B cell (primary cell): ENCODE data around the gene FAM81A. TPM values are rescaled to one million over a fixed set of nuclear protein-coding genes. Genes with fewer than 3 reads are reported as not detected.
"Not testable (repeated sequence)": the region's sequence is repeated elsewhere in the genome, so short reads cannot be mapped to it uniquely, and the experiment has no call there.

Source experiments
- ATAC-seq: fragments of 200-7000 bp; cut with Tn5 transposase; one replicate; pipeline ENCODE4 v1.10.0; 2021; ENCODE audit warnings: low read depth, mild to moderate bottlenecking, moderate number of reproducible peaks, moderate library complexity
- CTCF ChIA-PET: fragments of 350-600 bp; sonication (Branson Sonifier 250); formaldehyde crosslinking; loops from one replicate; lab custom pipeline; 2021; ENCODE audit warnings: antibody characterized with exemption, inconsistent platforms; lab: Charles Lee
- POLR2A ChIA-PET: fragments of 350-600 bp; sonication (Branson Sonifier 250); formaldehyde crosslinking; loops from one replicate; lab custom pipeline; 2021; ENCODE audit warnings: antibody characterized with exemption; lab: Charles Lee
- DNase-seq: peaks from one replicate; pipeline ENCODE4 v3.0.0; 2013
- H2AFZ ChIP-seq: 2 replicates; pipeline ENCODE4 v1.6.1; 2012; ENCODE audit warnings: mild to moderate bottlenecking, low read depth, low read length; ENCODE audit not compliant: insufficient read depth, poor library complexity, severe bottlenecking
- H3K27ac ChIP-seq, 2 donors: 1 replicate in 1 of 2; 2 replicates in 1 of 2; pipeline ENCODE4 v1.5.1; 2012 to 2013; ENCODE audit warnings: low read length in 2 of 2, mild to moderate bottlenecking in 2 of 2, moderate library complexity in 1 of 2
- H3K27me3 ChIP-seq, 4 experiments: fragments of 200-600 bp in 1 of 4; sonication (generic) in 1 of 4; replicated peaks in 1 of 4; 1 replicate in 2 of 4; 2 replicates in 2 of 4; pipeline versions ENCODE4 v1.6.1 to v1.7.0; 2013 to 2016; ENCODE audit warnings: low read length in 3 of 4, mild to moderate bottlenecking in 2 of 4, mixed read lengths in 1 of 4, moderate library complexity in 1 of 4; ENCODE audit not compliant: insufficient read depth in 4 of 4, control insufficient read depth in 3 of 4; ENCODE audit errors: control extremely low read depth in 1 of 4
- H3K36me3 ChIP-seq, 2 experiments: replicated peaks in 1 of 2; 1 replicate in 1 of 2; 2 replicates in 1 of 2; pipeline versions ENCODE4 v1.6.1 to v1.7.1; 2013; ENCODE audit warnings: low read length in 1 of 2; ENCODE audit not compliant: insufficient read depth in 2 of 2, control insufficient read depth in 1 of 2; ENCODE audit errors: control extremely low read depth in 1 of 2, extremely low read depth in 1 of 2
- H3K4me1 ChIP-seq, 2 donors: fragments of 200-600 bp in 1 of 2; sonication (generic) in 1 of 2; 1 replicate in 1 of 2; 2 replicates in 1 of 2; pipeline versions ENCODE4 v1.5.1 to v1.6.1; 2013 to 2017; ENCODE audit warnings: low read length in 2 of 2; ENCODE audit not compliant: control insufficient read depth in 2 of 2, insufficient read depth in 2 of 2
- H3K4me2 ChIP-seq: replicated peaks from 2 replicates; pipeline ENCODE3; 2012; ENCODE audit warnings: mild to moderate bottlenecking, low read depth, low read length; ENCODE audit not compliant: poor library complexity, severe bottlenecking
- H3K4me3 ChIP-seq, 5 experiments: fragments of 200-600 bp in 1 of 5; sonication (generic) in 1 of 5; 1 replicate in 3 of 5; 2 replicates in 2 of 5; pipeline versions ENCODE4 v1.5.1 to v1.7.0; 2011 to 2016; ENCODE audit warnings: low read length in 4 of 5, mild to moderate bottlenecking in 4 of 5, low read depth in 2 of 5, control low read depth in 1 of 5, moderate library complexity in 1 of 5; ENCODE audit not compliant: insufficient read depth in 1 of 5; ENCODE audit errors: control extremely low read depth in 1 of 5, extremely low read depth in 1 of 5
- H3K79me2 ChIP-seq: fragments of 200-600 bp; sonication (generic); one replicate; pipeline ENCODE4 v1.6.0; 2016; ENCODE audit warnings: low read length; ENCODE audit not compliant: control insufficient read depth, insufficient read depth
- H3K9ac ChIP-seq: fragments of 200-600 bp; sonication (generic); 2 replicates; pipeline ENCODE4 v1.6.1; 2017; ENCODE audit warnings: mild to moderate bottlenecking, low read length, moderate library complexity
- H3K9me3 ChIP-seq, 3 donors: one replicate each; pipeline versions ENCODE4 v1.6.1 to v1.7.1; 2013; ENCODE audit warnings: low read length in 2 of 3; ENCODE audit not compliant: control insufficient read depth in 2 of 3, insufficient read depth in 1 of 3; ENCODE audit errors: control extremely low read depth in 1 of 3
- H4K20me1 ChIP-seq: 2 replicates; pipeline ENCODE4 v1.6.0; 2012; ENCODE audit warnings: mild to moderate bottlenecking, low read length; ENCODE audit not compliant: insufficient read depth, control insufficient read depth, poor library complexity, severe bottlenecking
- H3K27ac Mint-ChIP-seq: one replicate; pipeline ENCODE4 v1.8.0; 2021; ENCODE audit warnings: mixed read lengths
- H3K27me3 Mint-ChIP-seq: one replicate; pipeline ENCODE4 v1.8.0; 2021; ENCODE audit warnings: mixed read lengths
- H3K4me1 Mint-ChIP-seq: one replicate; pipeline ENCODE4 v1.8.0; 2021; ENCODE audit warnings: mixed read lengths
- H3K4me3 Mint-ChIP-seq: one replicate; pipeline ENCODE4 v1.8.0; 2021; ENCODE audit warnings: mixed read lengths
- H3K9me3 Mint-ChIP-seq: one replicate; pipeline ENCODE4 v1.8.0; 2022; ENCODE audit warnings: mixed read lengths; ENCODE audit not compliant: insufficient read depth
- CTCF ChIP-seq: fragments of 200-600 bp; IDR thresholded peaks from one replicate; pipeline ENCODE4 v1.8.0; 2022; ENCODE audit warnings: antibody characterized with exemption, mild to moderate bottlenecking
- EZH2 ChIP-seq: IDR thresholded peaks from 2 replicates; pipeline ENCODE4 v1.6.1; 2012; ENCODE audit warnings: borderline replicate concordance, low read depth, mild to moderate bottlenecking, moderate library complexity, low read length; ENCODE audit not compliant: insufficient read depth, poor library complexity, severe bottlenecking
- WGBS: methylation state at CpG from one replicate; pipeline ENCODE4 v1.1.5; 2013; ENCODE audit warnings: missing lambda C conversion rate; ENCODE audit not compliant: insufficient coverage; 5-methylcytosine and 5-hydroxymethylcytosine counted together
- intact Hi-C: fragments of 100-400 bp; cut with micrococcal nuclease; formaldehyde crosslinking; loops from one replicate; pipeline ENCODE4 v1.10.0; 2022
- polyA plus RNA-seq: library from polyadenylated mRNA; depleted of rRNA; stranded (reverse); fragments of >200 nt; gene quantifications from 2 replicates; pipeline ENCODE4 v1.2.3, GENCODE V29; 2012
- total RNA-seq, 2 donors: library from RNA; stranded (reverse); fragments of 120-200 nt in 1 of 2; gene quantifications; 1 replicate in 1 of 2; 2 replicates in 1 of 2; pipeline versions ENCODE4 v1.2.3 to v1.2.4, GENCODE V29; 2013 to 2022

The FAM81A gene
- total and polyA plus RNA-seq, 2 donors (not counting 1 experiment from before 2014, with no cell fraction given): 2.0 to 3.9 TPM

DNA sequence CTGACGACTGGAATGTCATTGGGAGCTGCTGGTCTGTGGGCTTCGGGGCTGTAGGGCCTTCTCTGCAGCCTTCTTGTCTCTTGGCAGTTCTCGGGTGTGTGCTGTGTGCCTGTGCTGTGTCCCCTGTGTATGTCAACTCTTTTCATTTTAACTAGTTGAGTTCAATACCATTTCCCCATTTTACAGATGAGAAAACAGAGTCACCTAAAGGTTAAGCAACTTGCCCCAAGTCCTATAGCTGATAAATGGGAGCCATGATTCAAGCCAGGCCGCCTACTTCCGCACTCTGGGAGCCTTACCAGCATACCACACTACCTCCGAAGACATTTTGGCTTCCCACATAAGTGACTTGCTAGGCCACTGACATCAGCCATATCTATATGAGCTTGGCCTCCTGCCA lies 85.7 kb downstream of the FAM81A start:
- no peaks in the 10 kb centered on the region for H4K20me1 ChIP-seq
- TF ChIP-seq EZH2 (no peak), CTCF (no peak)
- ChIA-PET CTCF (interaction anchor here (0.8 to 2.9 kb wide), 20 partner anchors 8 to 541 kb away, joined by 3 to 28 read pairs (median 4); partner anchors contain the start of gene BNIP2), POLR2A (interaction anchor here (0.8 to 1.0 kb wide), 2 partner anchors 9 to 110 kb away, joined by 4 to 5 read pairs; no protein-coding TSS in a partner anchor)
- H3K27ac ChIP-seq: peak overlapping the region; percentile 72 to 94
- H3K4me3 Mint-ChIP-seq: peak overlapping the region; percentile 59
- H3K4me1 ChIP-seq: peaks cover 60 to 61% of the 10 kb centered on the region in 2 donors
- peak overlapping the region; percentile 93 for H3K27ac Mint-ChIP-seq
- peaks cover 0 to 3% (median 0%) of the 10 kb centered on the region in 3 donors for H3K9me3 ChIP-seq
- ATAC-seq: no peak
- H3K9me3 Mint-ChIP-seq: no peaks in the 10 kb centered on the region
- peak overlapping the region in 1 of 5 experiments; percentile 7 for H3K4me3 ChIP-seq
- peak overlapping the region; percentile 78 for H2AFZ ChIP-seq
- H3K4me2 ChIP-seq: peak overlapping the region; percentile 64
- H3K79me2 ChIP-seq: no peaks in the 10 kb centered on the region
- peaks cover 58% of the 10 kb centered on the region for H3K4me1 Mint-ChIP-seq
- intact Hi-C loops: loop anchor here (5.0 to 10.0 kb wide), 2 partner anchors 221 to 1479 kb away; no protein-coding TSS in a partner anchor
- H3K27me3 Mint-ChIP-seq: no peaks in the 10 kb centered on the region
- peak; percentile 36 for DNase-seq
- peak overlapping the region; percentile 28 for H3K9ac ChIP-seq
- WGBS: 93% methylated on average over 5 of the region's 6 CpGs
- no peaks in the 10 kb centered on the region for H3K36me3 ChIP-seq
- no peaks in the 10 kb centered on the region for H3K27me3 ChIP-seq

DNA sequence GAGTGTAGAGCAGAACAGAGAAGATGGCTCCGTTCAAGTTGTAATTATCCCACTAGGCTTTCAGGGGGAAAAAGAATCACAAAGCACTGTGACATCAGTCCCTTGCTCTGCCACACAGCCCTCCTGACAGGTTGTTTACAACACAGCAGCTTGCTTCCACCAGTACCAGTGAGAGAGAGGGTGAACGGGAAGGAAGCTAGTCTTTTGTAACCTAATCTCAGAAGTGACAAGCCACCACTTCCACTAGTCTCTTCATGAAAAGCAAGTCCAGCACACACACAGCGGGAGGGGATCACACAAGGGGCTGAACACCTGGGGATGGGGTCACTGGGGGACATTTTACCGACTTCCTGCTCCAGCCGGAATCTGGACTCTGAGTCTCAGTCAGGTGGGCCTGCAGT lies 86.3 kb downstream of the FAM81A start:
- Histone ChIP-seq H3K4me3 (no peak overlapping the region), H4K20me1 (no peaks in the 10 kb centered on the region), H3K9ac (peak overlapping the region; percentile 28), H3K9me3 (no peaks in the 10 kb centered on the region), H3K27me3 (no peaks in the 10 kb centered on the region), H3K27ac (peak overlapping the region; percentile 72 to 94), H3K36me3 (no peaks in the 10 kb centered on the region), H3K4me1 (peaks cover 57 to 58% of the 10 kb centered on the region in 2 donors), H3K4me2 (peak overlapping the region; percentile 64), H2AFZ (peak overlapping the region; percentile 78), H3K79me2 (no peaks in the 10 kb centered on the region)
- intact Hi-C loops: loop anchor here (5.0 to 10.0 kb wide), 2 partner anchors 222 to 1480 kb away; no protein-coding TSS in a partner anchor
- Mint-ChIP-seq H3K27ac (peak overlapping the region; percentile 93), H3K4me1 (peaks cover 56% of the 10 kb centered on the region), H3K4me3 (peak overlapping the region; percentile 59), H3K27me3 (no peaks in the 10 kb centered on the region), H3K9me3 (no peaks in the 10 kb centered on the region)
- CTCF ChIA-PET: interaction anchor here (0.7 to 2.9 kb wide), 17 partner anchors 9 to 470 kb away, joined by 3 to 28 read pairs (median 4); partner anchors contain the start of gene BNIP2
- POLR2A ChIA-PET: interaction anchor here (1.0 kb wide), 1 partner anchor 10 kb away, joined by 4 read pairs; no protein-coding TSS in a partner anchor
- 4% methylated on average over 3 of the region's 5 CpGs for WGBS
- TF ChIP-seq CTCF: no peak
- ATAC-seq (peak; percentile 55), DNase-seq (peak; percentile 62)

- H3K9ac ChIP-seq, H3K27me3 Mint-ChIP-seq, POLR2A ChIA-PET, H2AFZ ChIP-seq, H3K27ac ChIP-seq, H3K4me2 ChIP-seq, H3K4me3 Mint-ChIP-seq, ATAC-seq, DNase-seq, H3K4me3 ChIP-seq, H3K79me2 ChIP-seq, H3K9me3 Mint-ChIP-seq, H4K20me1 ChIP-seq, H3K9me3 ChIP-seq, H3K27me3 ChIP-seq, H3K36me3 ChIP-seq: not testable (repeated sequence)
- Mint-ChIP-seq H3K4me1 (peaks cover 38% of the 10 kb centered on the region), H3K27ac (peak overlapping the region; percentile 56)
- WGBS: 83% methylated on average over 2 of the region's 6 CpGs
- CTCF ChIA-PET: interaction anchor here (0.6 to 9.1 kb wide), 4 partner anchors 13 to 647 kb away, joined by 3 to 207 read pairs (median 50); no protein-coding TSS in a partner anchor
- intact Hi-C loops: loop anchor here (10.0 kb wide), 1 partner anchor 1482 kb away; no protein-coding TSS in a partner anchor
- H3K4me1 ChIP-seq: peaks cover 37 to 48% of the 10 kb centered on the region in 2 donors
These were observed 88.5 kb downstream of the FAM81A start for GRCh38 chr15:59526466-59526865.
